ENCODE data around the gene TRPV6. TPM values are rescaled to one million over a fixed set of nuclear protein-coding genes. Genes with fewer than 3 reads are reported as not detected.

Gene TRPV6
- total RNA-seq, 3 donors from 2014 or later (not counting 1 experiment from before 2014, with no cell fraction given) = not detected

DNA sequence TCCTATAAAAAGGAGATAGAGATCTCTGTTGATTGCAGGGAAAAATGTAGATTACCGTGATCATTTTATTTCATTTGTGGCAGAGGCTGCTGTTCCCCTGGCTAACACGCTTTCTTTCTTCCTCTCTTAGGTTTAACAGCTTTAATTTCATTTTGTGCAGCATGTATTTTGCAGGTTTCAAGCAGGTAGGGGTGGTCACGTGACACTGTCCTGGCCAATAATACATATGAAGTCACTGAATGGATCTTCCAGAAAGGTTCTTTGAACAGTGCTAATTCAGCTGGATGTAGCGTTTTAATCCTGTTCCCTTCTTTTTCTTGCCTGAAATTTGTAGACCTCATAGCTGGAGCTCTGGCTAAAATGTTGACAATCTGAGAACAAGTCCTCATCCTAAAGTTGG, 34.3 kb downstream of the TRPV6 start:
- intact Hi-C loops (cut with micrococcal nuclease) = no loop called here
- no peak overlapping the region for H3K27ac Mint-ChIP-seq

DNA sequence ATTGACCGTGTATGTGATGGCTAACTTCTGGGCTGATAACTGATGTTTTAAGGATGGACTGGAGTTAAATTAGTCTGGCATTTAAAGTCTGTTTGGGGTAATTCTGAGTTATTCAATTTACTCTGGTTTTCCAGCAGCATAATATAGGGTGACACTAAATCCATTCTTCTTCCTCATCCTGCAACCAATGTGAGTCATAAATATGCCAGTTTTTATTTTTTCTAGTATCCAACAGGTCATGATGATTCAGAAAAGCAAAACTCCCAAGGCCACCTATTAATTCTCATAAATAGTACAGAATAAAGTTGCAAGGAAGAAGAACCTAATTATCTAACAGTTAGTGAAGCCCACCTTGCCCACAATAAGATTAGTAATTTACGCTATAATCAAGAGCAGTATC, 38.2 kb downstream of the TRPV6 start:
- Mint-ChIP-seq H3K36me3 (no peaks in the 10 kb centered on the region), H3K4me3 (no peak overlapping the region), H3K4me1 (no peaks in the 10 kb centered on the region), H3K9me3 (no peaks in the 10 kb centered on the region), H3K27ac (no peak overlapping the region), H3K27me3 (ENCODE audit: low read depth in 2 of 2) (peaks cover 8 to 9% of the 10 kb centered on the region in 2 donors)
- Histone ChIP-seq H3K4me3 (ENCODE audit: low read length) (no peak overlapping the region), H3K27me3 (ENCODE audit: control insufficient read depth, insufficient read depth, low read length) (peaks cover 3% of the 10 kb centered on the region), H3K36me3 (ENCODE audit: control insufficient read depth, insufficient read depth, low read length) (no peaks in the 10 kb centered on the region), H3K9me3 (ENCODE audit: control insufficient read depth, insufficient read depth, low read length) (no peaks in the 10 kb centered on the region), H3K4me1 (ENCODE audit: control insufficient read depth, insufficient read depth, low read length) (no peaks in the 10 kb centered on the region), H3K27ac (ENCODE audit: low read length) (no peak overlapping the region)
- ATAC-seq = no peak
- TF ChIP-seq, protein P1, sequence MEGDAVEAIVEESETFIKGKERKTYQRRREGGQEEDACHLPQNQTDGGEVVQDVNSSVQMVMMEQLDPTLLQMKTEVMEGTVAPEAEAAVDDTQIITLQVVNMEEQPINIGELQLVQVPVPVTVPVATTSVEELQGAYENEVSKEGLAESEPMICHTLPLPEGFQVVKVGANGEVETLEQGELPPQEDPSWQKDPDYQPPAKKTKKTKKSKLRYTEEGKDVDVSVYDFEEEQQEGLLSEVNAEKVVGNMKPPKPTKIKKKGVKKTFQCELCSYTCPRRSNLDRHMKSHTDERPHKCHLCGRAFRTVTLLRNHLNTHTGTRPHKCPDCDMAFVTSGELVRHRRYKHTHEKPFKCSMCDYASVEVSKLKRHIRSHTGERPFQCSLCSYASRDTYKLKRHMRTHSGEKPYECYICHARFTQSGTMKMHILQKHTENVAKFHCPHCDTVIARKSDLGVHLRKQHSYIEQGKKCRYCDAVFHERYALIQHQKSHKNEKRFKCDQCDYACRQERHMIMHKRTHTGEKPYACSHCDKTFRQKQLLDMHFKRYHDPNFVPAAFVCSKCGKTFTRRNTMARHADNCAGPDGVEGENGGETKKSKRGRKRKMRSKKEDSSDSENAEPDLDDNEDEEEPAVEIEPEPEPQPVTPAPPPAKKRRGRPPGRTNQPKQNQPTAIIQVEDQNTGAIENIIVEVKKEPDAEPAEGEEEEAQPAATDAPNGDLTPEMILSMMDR (IDR thresholded peaks at IDR 0.05) = no peak
- no peak for DNase-seq
- WGBS (ENCODE audit: insufficient coverage) = 71% methylated on average over 1 of the region's 2 CpGs
- intact Hi-C loops (cut with micrococcal nuclease) = no loop called here

More for the DNA sequence above, 34.3 kb downstream of the TRPV6 start:
- H3K4me3 ChIP-seq (ENCODE audit: low read length) = no peak overlapping the region
- Mint-ChIP-seq H3K27me3 (ENCODE audit: low read depth in 2 of 2) (peaks cover 8 to 9% of the 10 kb centered on the region in 2 donors), H3K9me3 (no peaks in the 10 kb centered on the region), H3K4me1 (peaks cover 10 to 16% of the 10 kb centered on the region in 2 donors), H3K4me3 (no peak overlapping the region), H3K36me3 (no peaks in the 10 kb centered on the region)
- 86% methylated on average over 4 of the region's 4 CpGs for WGBS (ENCODE audit: insufficient coverage)
- DNase-seq (no peak), ATAC-seq (no peak)
- no peaks in the 10 kb centered on the region for H3K9me3 ChIP-seq (ENCODE audit: control insufficient read depth, insufficient read depth, low read length)
- peaks cover 3% of the 10 kb centered on the region for H3K27me3 ChIP-seq (ENCODE audit: control insufficient read depth, insufficient read depth, low read length)
- no peaks in the 10 kb centered on the region for H3K36me3 ChIP-seq (ENCODE audit: control insufficient read depth, insufficient read depth, low read length)
- TF ChIP-seq, protein P1 (IDR thresholded peaks at IDR 0.05) = no peak
- peaks cover 17% of the 10 kb centered on the region for H3K4me1 ChIP-seq (ENCODE audit: control insufficient read depth, insufficient read depth, low read length)
- no peak overlapping the region for H3K27ac ChIP-seq (ENCODE audit: low read length)

DNA sequence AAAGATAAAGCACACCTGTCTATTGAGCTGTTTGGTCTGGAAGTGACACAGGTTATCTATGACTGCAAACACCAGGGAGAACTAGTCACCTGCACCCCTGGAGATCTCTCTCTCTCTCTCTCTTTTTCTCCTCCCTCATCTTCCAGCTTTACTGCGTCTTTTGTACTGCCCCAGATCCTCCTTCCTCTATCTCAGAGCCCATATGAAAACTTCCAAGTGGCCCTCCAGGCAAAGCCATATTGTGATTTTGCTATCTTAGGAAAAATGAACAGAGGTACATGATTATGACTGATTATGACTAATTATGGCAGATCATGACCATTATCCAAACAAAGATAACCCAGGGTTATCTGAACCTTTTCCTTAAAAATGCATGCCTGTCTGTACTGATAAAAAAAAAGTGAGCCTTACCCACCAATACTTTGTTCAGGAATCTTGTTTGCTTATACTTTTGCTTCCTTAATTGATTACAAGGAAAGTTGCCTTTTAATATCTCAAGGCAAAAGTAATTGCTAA, 43.2 kb downstream of the TRPV6 start:
- H3K36me3 Mint-ChIP-seq = no peaks in the 10 kb centered on the region
- H3K27ac Mint-ChIP-seq = no peak overlapping the region
- Histone ChIP-seq H3K27me3 (ENCODE audit: control insufficient read depth, insufficient read depth, low read length) (no peaks in the 10 kb centered on the region), H3K9me3 (ENCODE audit: control insufficient read depth, insufficient read depth, low read length) (no peaks in the 10 kb centered on the region), H3K4me3 (ENCODE audit: low read length) (no peak overlapping the region), H3K27ac (ENCODE audit: low read length) (no peak overlapping the region), H3K4me1 (ENCODE audit: control insufficient read depth, insufficient read depth, low read length) (no peaks in the 10 kb centered on the region), H3K36me3 (ENCODE audit: control insufficient read depth, insufficient read depth, low read length) (no peaks in the 10 kb centered on the region)
- ATAC-seq = no peak
- intact Hi-C loops (cut with micrococcal nuclease) = no loop called here
- no peak for DNase-seq
- no peaks in the 10 kb centered on the region for H3K9me3 Mint-ChIP-seq
- H3K27me3 Mint-ChIP-seq (ENCODE audit: low read depth in 2 of 2) = peaks cover 0 to 3% of the 10 kb centered on the region in 2 donors
- TF ChIP-seq, protein P1 (IDR thresholded peaks at IDR 0.05) = no peak
- H3K4me3 Mint-ChIP-seq = no peak overlapping the region
- no peaks in the 10 kb centered on the region for H3K4me1 Mint-ChIP-seq
- WGBS (ENCODE audit: insufficient coverage) = 88% methylated on average over 1 of the region's 1 CpG

Measured in natural killer cell (primary cell).